Measurements from ENCODE around the gene PSME2.

Gene PSME2

GRCh38 chr14:24093901-24094840 is 52.2 kb downstream of the PSME2 start, which contains the start of gene PCK2:
Gene PCK2, plus strand, starts transcription at chr14:24094311. Its CDS starts 95 bp downstream, at chr14:24094406.
- Histone ChIP-seq H3K4me1 (ENCODE audit: insufficient read depth, low read length) (peaks cover 20% of the 10 kb centered on the region), H3K9me3 (ENCODE audit: low read length) (no peaks in the 10 kb centered on the region), H3K4me3 (ENCODE audit: low read depth in 1 of 2, low read length in 2 of 2) (peak within 1 kb of the TSS; percentile 57 to 66), H3K9ac (ENCODE audit: low read length) (peak within 1 kb of the TSS; percentile 74), H3K36me3 (ENCODE audit: insufficient read depth, low read length) (peaks cover 7% of the 10 kb centered on the region), H3K27ac (ENCODE audit: low read depth, low read length) (peak within 1 kb of the TSS; percentile 70), H3K27me3 (ENCODE audit: control insufficient read depth in 1 of 2, insufficient read depth in 2 of 2, low read length in 2 of 2) (no peaks in the 10 kb centered on the region)
